Fibroblast of skin of scalp (primary cell): Measurements from ENCODE around the gene CNNM3.

ENCODE experiments used
- DNase-seq: peaks from one replicate; pipeline ENCODE4 v3.0.0-alpha.2; 2013

CNNM3 gene

DNA sequence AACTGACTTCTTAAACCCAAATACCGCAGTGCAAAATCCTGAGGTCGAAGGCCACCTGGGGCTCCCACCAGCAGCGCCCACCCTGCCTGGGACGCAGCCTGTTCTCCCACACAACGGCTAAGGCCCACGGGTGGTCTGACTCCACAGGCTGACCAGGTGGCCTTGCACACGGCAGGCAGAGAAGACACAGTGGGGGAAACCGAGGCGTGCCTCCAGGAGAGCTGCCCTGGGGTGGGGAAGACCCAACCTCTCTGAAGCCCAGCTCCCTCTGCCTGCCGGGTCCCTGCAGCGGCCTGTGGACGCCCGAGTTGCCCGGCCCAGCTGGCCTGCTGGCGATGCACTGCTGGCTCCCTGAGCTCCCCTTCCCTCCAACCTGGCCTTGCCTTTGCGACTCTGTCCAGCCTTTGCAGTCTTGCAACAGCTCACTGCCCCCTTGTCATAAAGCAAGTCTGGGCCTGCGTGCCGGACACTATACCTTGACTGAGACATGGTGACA, 63.5 kb downstream of the CNNM3 start:
- DNase-seq, result no peak

DNA sequence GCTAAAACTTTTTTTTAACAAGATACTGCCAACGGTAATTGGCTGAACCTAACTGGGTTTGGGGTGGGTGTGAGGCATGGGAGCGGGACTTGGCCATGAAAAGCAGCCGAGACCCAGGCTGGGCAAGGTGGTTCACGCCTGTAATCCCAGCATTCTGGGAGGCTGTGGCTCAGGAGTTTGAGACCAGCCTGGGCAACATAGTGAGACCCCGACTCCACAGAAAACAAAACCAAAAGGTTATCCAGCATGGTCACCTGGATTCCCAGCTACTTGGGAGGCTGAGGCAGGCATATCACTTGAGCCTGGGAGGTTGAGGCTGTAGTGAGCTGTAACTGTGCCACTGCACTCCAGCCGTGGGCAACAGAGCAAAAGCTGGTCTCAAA, 64.8 kb downstream of the CNNM3 start:
- no peak for DNase-seq

- peak; percentile 27 for DNase-seq
Observed at GRCh38 chr2:96881349-96882195, 65.5 kb downstream of the CNNM3 start.

DNA sequence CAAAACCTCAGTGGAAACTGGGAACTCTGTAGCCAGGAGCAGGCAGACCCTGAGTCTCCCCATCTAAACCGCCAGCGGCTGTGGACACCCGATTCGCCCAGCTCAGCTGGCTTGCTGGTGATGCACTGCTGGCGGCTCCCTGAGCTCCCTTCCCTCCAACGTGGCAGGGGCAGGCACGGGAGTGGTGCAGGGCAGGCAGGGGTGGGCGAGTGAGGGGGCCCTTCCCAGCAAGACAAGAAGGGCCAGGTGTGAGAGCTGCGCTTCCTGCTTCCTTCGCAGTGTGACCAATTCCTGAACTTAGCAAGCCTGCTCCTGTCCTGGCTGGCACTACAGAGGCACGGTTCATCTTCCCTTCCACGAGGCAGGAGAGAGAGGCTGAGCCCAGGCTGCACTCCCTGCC, 66.2 kb downstream of the CNNM3 start:
- DNase-seq, result no peak

- DNase-seq, result no peak
Observed at GRCh38 chr2:96882906-96883305, 66.8 kb downstream of the CNNM3 start.

DNA sequence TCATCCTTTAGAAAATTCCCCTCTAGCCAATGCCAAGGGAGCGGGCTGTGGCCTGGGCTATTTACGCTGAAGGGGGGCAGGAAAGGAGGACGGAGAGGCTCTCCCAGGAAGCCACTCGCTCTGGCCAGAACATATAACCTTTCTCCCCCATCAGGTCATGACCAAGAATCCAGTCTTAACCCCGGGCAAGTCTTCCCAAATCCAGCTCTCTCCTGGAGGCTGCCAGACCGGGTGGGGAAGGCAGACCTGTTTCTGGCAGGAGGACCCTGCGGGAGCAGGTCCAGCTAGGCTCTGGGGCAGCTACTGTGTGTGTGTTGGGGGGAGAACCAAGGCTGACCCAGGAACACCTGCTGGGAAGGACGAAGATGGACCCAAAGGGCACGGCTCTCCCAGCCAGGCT, 67.2 kb downstream of the CNNM3 start:
- DNase-seq, result no peak
